ENCODE measurements around the gene UTP14A. TPM values are rescaled to one million over a fixed set of nuclear protein-coding genes. Genes with fewer than 3 reads are reported as not detected.

The UTP14A gene
- total and polyA plus RNA-seq, 2 donors (not counting 3 experiments of a cell fraction or from before 2014, with no cell fraction given), result 6.5 to 27.7 TPM

DNA sequence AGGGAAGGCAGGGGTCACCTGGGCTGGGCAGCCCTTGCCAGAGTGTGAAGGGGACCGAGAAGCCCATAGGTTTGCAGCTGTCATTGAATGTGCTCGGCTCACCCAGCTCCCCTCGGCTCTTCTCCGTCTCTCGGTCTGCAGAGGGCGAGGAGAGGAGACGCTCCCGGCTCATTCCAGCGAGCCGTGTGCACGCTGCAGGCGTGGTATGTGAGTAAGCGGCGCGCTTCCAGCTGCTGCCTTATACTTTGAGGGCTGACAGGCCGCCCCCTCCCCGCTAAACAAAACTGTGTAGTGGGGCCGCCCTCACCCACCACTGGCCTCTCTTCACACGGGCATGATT lies 53.5 kb downstream of the UTP14A start:
- Histone ChIP-seq H3K4me1 (ENCODE audit: control insufficient read depth, extremely low read depth, insufficient read depth, low read length) (peaks cover 9% of the 10 kb centered on the region), H3K4me2 (ENCODE audit: insufficient read depth, low read length) (no peak overlapping the region), H3K9me1 (replicated peaks; ENCODE audit: control insufficient read depth, extremely low read depth, insufficient read depth, low read length) (no peaks in the 10 kb centered on the region), H3K79me2 (ENCODE audit: control insufficient read depth, insufficient read depth, low read length) (no peaks in the 10 kb centered on the region), H3K36me3 (ENCODE audit: control insufficient read depth in 2 of 2, extremely low read depth in 1 of 2, insufficient read depth in 2 of 2, low read length in 2 of 2) (no peaks in the 10 kb centered on the region), H3K9ac (replicated peaks; ENCODE audit: extremely low read depth, insufficient read depth, low read length) (no peak overlapping the region), H3K27me3 (ENCODE audit: control insufficient read depth in 2 of 2, insufficient read depth in 2 of 2, low read length in 2 of 2) (no peaks in the 10 kb centered on the region), H3K27ac (ENCODE audit: insufficient read depth, low read depth, low read length) (no peak overlapping the region), H3K9me3 (replicated peaks; ENCODE audit: control insufficient read depth, insufficient read depth, low read length) (no peaks in the 10 kb centered on the region), H2AFZ (ENCODE audit: low read depth, low read length) (no peak overlapping the region), H4K20me1 (replicated peaks; ENCODE audit: control insufficient read depth, extremely low read depth, insufficient read depth, low read length) (no peaks in the 10 kb centered on the region), H3K4me3 (replicated peaks in 1 of 3; ENCODE audit: insufficient read depth in 1 of 3, low read depth in 1 of 3, low read length in 3 of 3) (no peak overlapping the region)
- FAIRE-seq (no peak), DNase-seq (ENCODE audit: low read depth, low spot score) (no peak)
- no TSS peak for BruUV-seq (replicated peaks)
- intact Hi-C loops (cut with micrococcal nuclease) (no loop called here), dilution Hi-C loops (cut with MboI; ENCODE audit: extremely low pct_ligation_motif_present, low sequenced_read_pairs) (no loop called here)
- TF ChIP-seq, protein P1, sequence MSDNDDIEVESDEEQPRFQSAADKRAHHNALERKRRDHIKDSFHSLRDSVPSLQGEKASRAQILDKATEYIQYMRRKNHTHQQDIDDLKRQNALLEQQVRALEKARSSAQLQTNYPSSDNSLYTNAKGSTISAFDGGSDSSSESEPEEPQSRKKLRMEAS (IDR thresholded peaks at IDR 0.05; ENCODE audit: insufficient read depth, insufficient read length), result no peak
- TF ChIP-seq JUN (IDR thresholded peaks at IDR 0.05; ENCODE audit: borderline replicate concordance, insufficient read depth, insufficient read length, low read depth) (no peak), EZH2 (IDR thresholded peaks at IDR 0.05; ENCODE audit: borderline replicate concordance, low read depth, low read length, severe bottlenecking) (no peak), MYC (IDR thresholded peaks at IDR 0.05; ENCODE audit: low read depth, low read length) (no peak), POLR2A (IDR thresholded peaks at IDR 0.05; ENCODE audit: low read depth, low read length) (no peak), POLR2AphosphoS5 (IDR thresholded peaks at IDR 0.05; ENCODE audit: insufficient read depth, low read depth, low read length) (no peak), FOS (IDR thresholded peaks at IDR 0.05; ENCODE audit: borderline replicate concordance, insufficient read depth, low read length) (no peak), GATA2 (IDR thresholded peaks at IDR 0.05; ENCODE audit: insufficient read depth, insufficient read length, low read depth, low read length) (no peak)
- TF ChIP-seq, protein P2, sequence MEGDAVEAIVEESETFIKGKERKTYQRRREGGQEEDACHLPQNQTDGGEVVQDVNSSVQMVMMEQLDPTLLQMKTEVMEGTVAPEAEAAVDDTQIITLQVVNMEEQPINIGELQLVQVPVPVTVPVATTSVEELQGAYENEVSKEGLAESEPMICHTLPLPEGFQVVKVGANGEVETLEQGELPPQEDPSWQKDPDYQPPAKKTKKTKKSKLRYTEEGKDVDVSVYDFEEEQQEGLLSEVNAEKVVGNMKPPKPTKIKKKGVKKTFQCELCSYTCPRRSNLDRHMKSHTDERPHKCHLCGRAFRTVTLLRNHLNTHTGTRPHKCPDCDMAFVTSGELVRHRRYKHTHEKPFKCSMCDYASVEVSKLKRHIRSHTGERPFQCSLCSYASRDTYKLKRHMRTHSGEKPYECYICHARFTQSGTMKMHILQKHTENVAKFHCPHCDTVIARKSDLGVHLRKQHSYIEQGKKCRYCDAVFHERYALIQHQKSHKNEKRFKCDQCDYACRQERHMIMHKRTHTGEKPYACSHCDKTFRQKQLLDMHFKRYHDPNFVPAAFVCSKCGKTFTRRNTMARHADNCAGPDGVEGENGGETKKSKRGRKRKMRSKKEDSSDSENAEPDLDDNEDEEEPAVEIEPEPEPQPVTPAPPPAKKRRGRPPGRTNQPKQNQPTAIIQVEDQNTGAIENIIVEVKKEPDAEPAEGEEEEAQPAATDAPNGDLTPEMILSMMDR (IDR thresholded peaks at IDR 0.05; ENCODE audit: extremely low read depth in 1 of 2, insufficient read depth in 1 of 2, low read depth in 1 of 2, low read length in 2 of 2), result no peak
- CTCF ChIA-PET, result no interaction called here
- POLR2A ChIA-PET, result no interaction called here

Data from endothelial cell of umbilical vein (primary cell).